Lower lobe of right lung (tissue), 2 donors: ENCODE data around the gene DIPK1B. TPM values are rescaled to one million over a fixed set of nuclear protein-coding genes. Genes with fewer than 3 reads are reported as not detected.

Experiments
- ATAC-seq, 2 donors: fragments of 200-7000 bp; cut with Tn5 transposase; one replicate each; pipeline ENCODE4 v1.9.1; 2020 to 2022; ENCODE audit warnings: mild to moderate bottlenecking in 2 of 2, moderate library complexity in 2 of 2
- DNase-seq: peaks from one replicate; pipeline ENCODE4 v3.0.0-alpha.2; 2020
- H3K27ac ChIP-seq: fragments of 200-600 bp; one replicate; pipeline ENCODE4 v1.8.0; 2022
- H3K27me3 ChIP-seq: fragments of 200-600 bp; one replicate; pipeline ENCODE4 v1.8.0; 2022; ENCODE audit warnings: low read depth
- H3K36me3 ChIP-seq: fragments of 200-600 bp; one replicate; pipeline ENCODE4 v1.8.0; 2022; ENCODE audit warnings: mild to moderate bottlenecking
- H3K4me1 ChIP-seq: fragments of 200-600 bp; one replicate; pipeline ENCODE4 v1.8.0; 2022
- H3K4me3 ChIP-seq: fragments of 200-600 bp; one replicate; pipeline ENCODE4 v1.8.0; 2022; ENCODE audit warnings: mild to moderate bottlenecking
- H3K9me3 ChIP-seq: fragments of 200-600 bp; one replicate; pipeline ENCODE4 v1.8.0; 2022
- CTCF ChIP-seq: fragments of 200-600 bp; IDR thresholded peaks from one replicate; pipeline ENCODE4 v1.8.0; 2022; ENCODE audit warnings: antibody characterized with exemption, mild to moderate bottlenecking
- intact Hi-C: fragments of 100-400 bp; cut with DNase I; formaldehyde crosslinking; loops from one replicate; pipeline ENCODE4 v1.11.0; 2022
- total RNA-seq: library from RNA; stranded (reverse); fragmentation: NEBNext Ultra II Directional; extraction: Animal tissue kit (Norgen Biotek cat#: 25700); gene quantifications from one replicate; pipeline ENCODE4 v1.2.1, GENCODE V29; 2021
- donor health status: DM: no; HTN: yes; CAD: no; lungs with severe emphysema.

Gene DIPK1B
- total RNA-seq, 1 donor from 2014 or later = 15.1 TPM

- intact Hi-C loops = no loop called here
- Histone ChIP-seq H3K9me3 (no peaks in the 10 kb centered on the region), H3K4me1 (peaks cover 56% of the 10 kb centered on the region), H3K27me3 (no peaks in the 10 kb centered on the region), H3K36me3 (no peaks in the 10 kb centered on the region), H3K4me3 (no peak overlapping the region), H3K27ac (no peak overlapping the region)
- ATAC-seq = no peak
- no peak for DNase-seq
- no peak for TF ChIP-seq CTCF
Measured at GRCh38 chr9:136683755-136684154, 28.6 kb upstream of the DIPK1B start.

- Histone ChIP-seq H3K27ac (no peak overlapping the region), H3K4me3 (no peak overlapping the region), H3K4me1 (peaks cover 56% of the 10 kb centered on the region), H3K27me3 (no peaks in the 10 kb centered on the region), H3K36me3 (no peaks in the 10 kb centered on the region), H3K9me3 (no peaks in the 10 kb centered on the region)
- intact Hi-C loops = no loop called here
- TF ChIP-seq CTCF = no peak
- DNase-seq = no peak
- no peak for ATAC-seq
Measured at GRCh38 chr9:136684339-136684738, 28.0 kb upstream of the DIPK1B start.

GRCh38 chr9:136684799-136685198 lies 27.6 kb upstream of the DIPK1B start:
- Histone ChIP-seq H3K27me3 (no peaks in the 10 kb centered on the region), H3K4me1 (peaks cover 56% of the 10 kb centered on the region), H3K36me3 (no peaks in the 10 kb centered on the region), H3K9me3 (no peaks in the 10 kb centered on the region), H3K4me3 (peak overlapping the region; percentile 97), H3K27ac (no peak overlapping the region)
- no peak for TF ChIP-seq CTCF
- intact Hi-C loops = no loop called here
- no peak for ATAC-seq
- DNase-seq = no peak

GRCh38 chr9:136685216-136685615 lies 27.2 kb upstream of the DIPK1B start:
- ATAC-seq = no peak
- peaks cover 56% of the 10 kb centered on the region for H3K4me1 ChIP-seq

GRCh38 chr9:136685790-136686533 lies 26.4 kb upstream of the DIPK1B start:
- no peaks in the 10 kb centered on the region for H3K9me3 ChIP-seq
- intact Hi-C loops = no loop called here
- H3K27me3 ChIP-seq = no peaks in the 10 kb centered on the region
- DNase-seq = no peak
- H3K4me3 ChIP-seq = peak overlapping the region; percentile 97
- peaks cover 56% of the 10 kb centered on the region for H3K4me1 ChIP-seq
- no peaks in the 10 kb centered on the region for H3K36me3 ChIP-seq
- peak; percentile 4 to 20 for ATAC-seq
- peak overlapping the region; percentile 93 for H3K27ac ChIP-seq
- TF ChIP-seq CTCF = no peak

More at GRCh38 chr9:136685216-136685615, 27.2 kb upstream of the DIPK1B start:
- no peak for DNase-seq
- Histone ChIP-seq H3K27ac (peak overlapping the region; percentile 93), H3K9me3 (no peaks in the 10 kb centered on the region), H3K27me3 (no peaks in the 10 kb centered on the region), H3K36me3 (no peaks in the 10 kb centered on the region), H3K4me3 (peak overlapping the region; percentile 97)
- TF ChIP-seq CTCF = no peak
- intact Hi-C loops = no loop called here
